NAMALWA (cell line): ENCODE measurements around the gene ATG2B.

Experiments
- DNase-seq: peaks from one replicate; pipeline ENCODE4 v3.0.0-alpha.2; 2015; ENCODE audit warnings: low spot score

The ATG2B gene

GRCh38 chr14:96271421-96271762, 91.7 kb downstream of the ATG2B start:
- no peak for DNase-seq

DNA sequence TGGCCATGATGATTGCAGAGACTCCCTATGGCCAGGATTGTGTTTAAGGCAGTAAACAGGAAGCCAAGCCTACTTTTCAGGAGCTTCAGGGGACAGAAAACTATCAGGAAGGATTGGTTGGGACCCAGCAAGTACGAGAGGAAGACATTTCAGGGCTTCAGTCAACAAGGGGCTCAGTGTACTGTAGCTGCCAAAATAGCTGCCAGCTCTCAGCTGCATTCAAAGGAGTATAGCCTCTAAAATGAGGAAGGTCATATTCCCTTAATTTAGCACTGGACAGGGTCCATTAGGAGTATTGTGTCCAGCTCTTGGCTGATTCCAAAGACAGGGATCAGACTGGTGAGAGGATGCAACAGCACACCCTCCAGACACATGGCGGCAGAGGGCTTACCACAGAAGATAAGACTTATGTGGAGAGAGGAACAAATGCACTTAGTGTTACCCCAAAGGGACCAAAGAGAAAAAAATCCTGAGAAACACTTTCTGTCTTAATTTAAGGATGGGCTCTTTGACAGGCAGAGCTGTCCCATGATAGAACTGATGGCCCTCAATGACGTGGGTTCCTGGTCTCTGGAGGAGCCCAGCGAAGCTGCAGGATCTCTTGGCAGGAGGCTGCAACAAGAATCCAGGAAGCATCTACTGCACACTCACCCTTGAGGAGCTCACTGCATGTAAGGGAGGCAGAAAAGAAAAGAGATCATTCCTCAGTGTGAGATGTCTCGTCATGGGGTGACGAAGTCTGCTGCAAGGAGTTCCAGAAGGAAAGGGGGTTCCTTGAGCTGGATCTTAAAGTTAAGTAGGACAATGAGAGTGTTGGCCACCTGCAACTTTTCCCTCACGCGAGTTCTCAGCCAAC, 92.3 kb downstream of the ATG2B start:
- DNase-seq: no peak

- no peak for DNase-seq
Measured at GRCh38 chr14:96269359-96269710, 93.8 kb downstream of the ATG2B start.

DNA sequence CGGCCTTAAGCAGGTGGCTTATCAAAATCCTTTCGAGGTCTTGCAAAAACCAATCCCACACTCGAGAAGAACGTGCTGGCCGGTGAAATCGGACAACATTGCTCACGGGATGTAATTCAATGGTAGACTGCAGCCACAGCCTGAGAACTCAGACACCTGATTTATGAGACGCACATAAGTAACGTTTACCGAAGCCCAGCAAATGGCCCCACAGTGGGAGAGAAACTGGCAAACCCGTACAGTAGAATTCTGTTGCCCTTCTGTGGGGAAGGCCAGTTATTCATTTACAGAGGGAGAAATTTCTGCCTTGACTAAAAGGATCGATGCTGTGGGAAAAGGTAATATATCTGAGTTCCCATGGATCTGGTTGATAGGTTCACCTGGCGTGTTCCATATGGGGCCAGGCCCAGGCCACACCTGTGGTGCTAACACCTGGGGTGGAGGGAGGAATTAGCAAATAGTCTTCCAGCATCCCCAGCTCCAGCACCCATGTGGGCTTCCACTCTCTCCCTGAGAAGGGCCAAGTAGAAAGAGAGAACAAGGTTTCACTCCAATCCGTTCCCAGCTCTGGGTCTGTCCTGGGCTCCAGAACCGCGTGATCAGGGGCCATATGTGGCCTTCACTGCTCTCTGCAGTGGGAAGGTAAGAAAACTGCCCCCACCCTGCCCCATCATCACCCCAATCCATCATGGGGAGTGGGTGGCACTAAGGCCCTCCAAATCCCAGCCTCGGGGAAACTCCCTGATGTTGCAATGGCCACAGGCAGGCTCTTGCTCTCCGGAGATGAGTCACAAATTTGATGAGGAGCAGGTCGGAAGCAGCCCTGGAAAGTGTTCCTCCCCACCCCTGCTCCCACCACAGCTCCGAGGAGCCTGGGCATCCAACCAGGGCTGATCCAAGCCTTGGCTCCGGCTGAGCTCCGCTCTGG, 94.4 kb downstream of the ATG2B start:
- no peak for DNase-seq

- no peak for DNase-seq
Measured at GRCh38 chr14:96267916-96268315, 95.2 kb downstream of the ATG2B start.

- DNase-seq: no peak
Measured at GRCh38 chr14:96267336-96267735, 95.8 kb downstream of the ATG2B start.

DNA sequence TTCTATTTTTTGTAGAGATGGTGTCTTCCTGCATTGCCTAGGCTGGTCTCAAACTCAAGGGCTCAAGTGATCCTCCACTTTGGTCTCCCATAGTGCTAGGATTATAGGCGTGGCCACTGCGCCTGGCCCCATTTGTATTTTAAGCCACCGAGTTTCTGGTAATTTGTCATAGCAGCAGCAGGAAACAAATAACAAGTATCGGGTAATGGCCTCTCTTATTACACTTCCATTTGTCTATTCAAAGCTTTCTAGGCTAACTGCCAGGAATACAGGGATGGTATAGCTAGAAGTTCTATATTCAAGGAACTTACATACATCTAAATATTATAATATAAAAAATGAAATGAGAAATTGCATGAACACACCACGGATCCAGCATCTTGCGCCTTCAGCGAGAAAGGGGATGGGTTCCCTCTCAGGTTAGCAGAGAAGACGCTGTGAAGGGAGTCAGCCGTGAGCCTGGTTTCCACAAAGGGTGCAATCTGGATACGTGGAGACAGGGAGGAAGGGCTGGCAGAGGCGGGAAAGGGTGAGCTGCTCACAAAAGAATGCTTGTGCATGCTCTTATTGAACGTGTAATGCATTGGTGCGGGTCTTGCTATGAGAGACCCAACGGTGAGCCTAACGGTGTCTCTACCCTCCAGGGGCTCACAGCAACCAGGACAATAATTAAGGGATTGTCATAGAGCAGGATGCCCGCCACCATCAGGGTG, 97.6 kb downstream of the ATG2B start:
- no peak for DNase-seq

DNA sequence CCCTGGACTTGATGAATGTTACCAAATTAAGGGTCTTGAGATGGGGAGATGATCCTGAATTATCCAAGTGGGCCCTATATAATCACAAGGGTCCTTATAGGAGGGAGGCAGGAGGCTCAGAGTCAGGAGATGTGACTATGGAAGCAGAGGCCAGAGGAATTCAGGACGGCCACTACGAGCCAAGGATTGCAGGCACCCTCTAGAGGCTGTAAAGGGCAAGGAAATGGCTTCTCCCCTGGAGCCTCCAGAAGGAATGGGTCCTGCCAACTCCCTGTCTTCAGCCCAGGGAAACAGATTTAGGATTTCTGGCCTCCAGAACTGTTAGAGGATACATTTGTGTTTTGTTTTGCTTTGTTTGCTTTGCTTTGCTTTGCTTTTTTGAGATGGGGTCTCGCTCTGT, 98.3 kb downstream of the ATG2B start:
- DNase-seq: no peak

- no peak for DNase-seq
Measured at GRCh38 chr14:96264200-96264553, 99.0 kb downstream of the ATG2B start.

DNA sequence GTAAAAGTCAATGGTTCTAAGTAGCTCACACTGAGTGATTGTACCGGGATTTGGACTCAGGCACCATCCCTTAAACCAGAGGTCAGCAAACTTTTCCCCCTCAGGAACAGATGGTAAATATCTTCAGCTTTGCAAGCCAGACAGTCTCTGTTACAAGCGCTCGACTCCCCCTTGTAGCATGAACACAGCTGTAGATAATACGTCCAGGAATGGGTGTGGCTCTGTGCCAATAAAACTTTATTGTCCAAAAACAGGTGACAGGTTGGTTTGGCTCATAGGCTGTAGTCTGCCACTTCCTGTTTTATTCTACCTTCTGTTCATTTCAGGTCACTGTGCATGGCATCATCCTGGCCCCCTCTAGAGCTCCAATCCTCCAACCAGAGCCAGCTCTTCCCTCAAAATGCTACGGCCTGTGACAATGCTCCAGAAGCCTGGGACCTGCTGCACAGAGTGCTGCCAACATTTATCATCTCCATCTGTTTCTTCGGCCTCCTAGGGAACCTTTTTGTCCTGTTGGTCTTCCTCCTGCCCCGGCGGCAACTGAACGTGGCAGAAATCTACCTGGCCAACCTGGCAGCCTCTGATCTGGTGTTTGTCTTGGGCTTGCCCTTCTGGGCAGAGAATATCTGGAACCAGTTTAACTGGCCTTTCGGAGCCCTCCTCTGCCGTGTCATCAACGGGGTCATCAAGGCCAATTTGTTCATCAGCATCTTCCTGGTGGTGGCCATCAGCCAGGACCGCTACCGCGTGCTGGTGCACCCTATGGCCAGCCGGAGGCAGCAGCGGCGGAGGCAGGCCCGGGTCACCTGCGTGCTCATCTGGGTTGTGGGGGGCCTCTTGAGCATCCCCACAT, 99.6 kb downstream of the ATG2B start:
- peak; percentile 47 for DNase-seq

DNA sequence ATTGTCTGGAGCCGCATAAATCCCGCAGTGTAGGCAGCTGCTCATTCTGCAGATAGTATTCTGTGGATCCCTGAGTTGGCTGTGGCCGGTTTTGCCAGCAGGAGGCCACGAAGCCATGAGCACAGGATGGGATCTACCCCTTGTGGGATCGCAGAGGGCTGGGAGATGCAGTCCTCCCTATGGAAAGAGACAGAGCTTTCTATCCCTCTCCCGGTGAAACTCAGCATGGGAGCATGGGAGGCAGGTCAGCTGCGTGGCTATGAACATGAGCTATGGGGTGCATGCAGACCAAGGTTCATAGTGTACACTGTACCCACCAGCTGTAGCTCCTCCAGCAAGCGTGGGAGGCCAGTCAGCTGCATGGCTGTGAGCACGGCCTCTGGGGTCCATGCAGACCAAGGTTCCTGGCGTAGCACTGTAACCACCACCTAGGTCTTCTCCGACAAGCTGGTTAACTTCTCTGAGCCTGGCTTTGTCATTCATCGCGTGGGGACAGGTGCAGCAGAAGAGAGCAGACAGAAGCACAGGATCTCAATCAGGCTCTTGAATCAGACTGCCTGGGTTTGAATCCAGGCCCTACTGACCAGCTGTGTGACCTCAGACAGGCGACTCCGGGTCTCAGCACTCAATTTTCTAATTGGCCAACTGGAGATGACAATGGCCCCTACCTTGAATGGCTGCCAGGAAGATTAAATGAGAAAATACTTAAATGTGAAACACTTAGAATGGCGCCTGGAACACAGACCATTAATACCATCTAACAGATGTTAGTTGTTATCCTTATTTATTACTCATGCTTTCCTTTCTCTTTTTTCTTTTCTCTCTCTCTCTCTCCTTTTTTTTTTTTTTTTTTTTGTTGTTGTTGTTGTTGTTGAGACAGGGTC, 101.1 kb downstream of the ATG2B start:
- no peak for DNase-seq

DNA sequence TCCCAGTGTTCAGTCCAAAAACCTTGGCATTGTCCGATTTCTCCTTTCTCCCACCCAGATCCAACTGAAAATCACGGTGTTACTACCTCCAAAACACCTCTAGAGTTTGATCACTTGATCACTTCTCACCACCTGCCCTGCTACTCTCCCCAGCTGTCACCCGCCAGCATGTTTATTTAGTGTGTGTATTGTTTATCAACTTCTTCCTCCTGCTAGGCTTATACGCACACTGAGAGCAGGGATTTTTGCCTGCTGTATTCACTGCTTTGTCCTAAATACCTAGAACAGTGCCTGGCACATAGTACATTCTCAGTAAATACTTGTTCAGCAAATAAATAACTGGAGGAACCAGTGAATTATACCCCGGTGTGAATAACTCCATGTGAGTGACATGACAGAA, 102.1 kb downstream of the ATG2B start:
- no peak for DNase-seq

GRCh38 chr14:96260341-96260821, 102.8 kb downstream of the ATG2B start:
- DNase-seq: no peak

DNA sequence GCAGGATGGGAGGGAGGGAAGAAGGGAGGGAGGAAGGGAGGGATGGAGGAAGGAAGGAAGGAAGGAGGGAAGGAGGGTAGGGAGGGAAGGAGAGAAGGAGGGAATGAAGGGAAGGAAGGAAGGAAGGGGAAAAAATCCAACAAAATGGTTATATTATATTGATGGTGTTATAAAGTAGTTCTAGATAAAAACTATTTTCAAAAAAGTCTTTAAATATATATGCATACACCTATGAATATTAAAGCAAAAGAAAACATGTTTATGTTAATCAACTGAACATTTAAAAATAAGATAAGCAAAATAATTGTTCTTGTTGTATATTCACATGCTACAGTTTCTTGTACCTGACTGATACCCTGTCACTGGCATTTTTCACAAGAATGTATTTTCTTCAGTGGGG, 105.2 kb downstream of the ATG2B start:
- DNase-seq: no peak

- DNase-seq: no peak
Measured at GRCh38 chr14:96257056-96257455, 106.1 kb downstream of the ATG2B start.

DNA sequence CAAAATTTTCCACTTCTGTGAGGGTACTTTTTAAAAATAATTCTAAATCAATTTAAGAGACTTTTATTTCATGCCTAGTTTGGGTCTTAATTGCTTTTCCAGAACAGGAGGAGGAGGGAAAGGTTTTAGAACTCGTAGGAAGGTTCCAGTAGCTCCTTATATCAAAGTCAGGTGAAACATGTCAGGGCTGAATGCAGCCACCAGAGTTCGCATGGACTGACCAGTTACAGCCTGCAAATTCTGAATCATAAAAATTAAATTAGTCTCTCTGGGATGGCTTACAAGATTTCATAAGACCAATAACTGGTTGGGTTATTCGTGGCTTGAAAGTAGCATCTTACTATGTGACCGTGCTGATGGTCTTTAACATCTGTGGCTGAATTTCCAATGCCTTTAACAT, 106.7 kb downstream of the ATG2B start:
- no peak for DNase-seq

DNA sequence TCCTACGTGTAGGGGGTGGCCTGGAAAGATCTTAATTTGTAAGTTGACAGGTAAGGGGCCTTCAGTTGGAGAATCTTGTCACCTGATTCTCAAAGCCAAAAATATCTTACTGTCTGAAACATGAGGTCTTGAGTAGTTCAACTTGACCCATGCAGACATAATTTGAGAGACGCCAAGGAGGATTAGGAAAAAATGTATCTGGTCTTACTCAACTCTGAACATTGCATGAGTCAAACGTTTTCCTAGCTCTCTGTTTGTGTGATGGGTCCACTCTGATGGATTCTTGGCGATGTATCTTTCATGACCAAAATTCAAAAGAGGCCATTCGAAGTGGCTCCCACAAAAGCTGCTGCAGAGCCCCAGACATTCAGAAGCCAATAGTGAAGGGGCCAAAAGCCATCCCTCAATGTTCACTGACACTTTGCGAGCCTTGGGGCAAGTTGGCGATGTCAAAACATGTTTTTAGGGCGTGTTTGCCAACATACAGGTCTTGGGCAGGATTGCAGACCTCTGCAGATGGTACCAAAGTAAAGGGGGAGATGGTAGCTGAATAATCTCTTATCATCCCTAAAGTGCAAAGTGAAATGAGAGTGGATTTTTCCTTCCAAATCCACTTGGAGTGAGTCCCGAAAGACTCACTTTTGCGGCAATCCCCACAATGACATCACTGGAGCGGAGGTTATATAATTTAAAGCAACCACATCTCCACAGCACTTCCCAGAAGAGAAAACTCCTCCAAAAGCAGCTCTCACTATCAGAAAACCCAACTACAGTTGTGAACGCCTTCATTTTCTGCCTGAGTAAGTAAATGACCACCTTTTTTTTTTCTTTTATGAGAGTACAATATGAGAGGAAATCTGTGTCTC, 107.4 kb downstream of the ATG2B start, which contains the start of gene BDKRB1:
TSS of gene BDKRB1 (plus strand) at position 710 of the 866 bp plus-strand sequence. CDS start 7,473 bp downstream, outside the sequence.
- DNase-seq: no peak

- no peak for DNase-seq
Measured at GRCh38 chr14:96254687-96255086, 108.5 kb downstream of the ATG2B start.

GRCh38 chr14:96252999-96253539, 110.1 kb downstream of the ATG2B start:
- no peak for DNase-seq
